Activated naive CD4-positive, alpha-beta T cell treated with anti-CD3 and anti-CD28 coated beads, Interleukin-2, amount 50 U/mL, for 72 hours (primary cell): ENCODE results near the gene ATRIP. TPM values are rescaled to one million over a fixed set of nuclear protein-coding genes. Genes with fewer than 3 reads are reported as not detected.
A peak's percentile ranks its signal among the peaks of the same experiment; 100 is the strongest.

Experiments used
- ATAC-seq, 2 donors: fragments of 150-1000 bp; cut with Tn5 transposase; 2 replicates each; pipeline ENCODE4 v1.10.0; 2021; ENCODE audit warnings: mild to moderate bottlenecking in 2 of 2, moderate library complexity in 2 of 2
- DNase-seq, 2 donors: peaks; one replicate each; pipeline ENCODE4 v3.0.0; 2021 to 2022; ENCODE audit warnings: low spot score in 2 of 2
- H3K27ac Mint-ChIP-seq, 2 donors: one replicate each; pipeline ENCODE4 v1.8.0; 2022; ENCODE audit warnings: mild to moderate bottlenecking in 2 of 2, mixed read lengths in 2 of 2
- H3K36me3 Mint-ChIP-seq, 2 donors: one replicate each; pipeline ENCODE4 v1.8.0; 2022; ENCODE audit warnings: mixed read lengths in 2 of 2
- H3K9me3 Mint-ChIP-seq, 2 donors: one replicate each; pipeline ENCODE4 v1.8.0; 2022; ENCODE audit warnings: mixed read lengths in 2 of 2
- total RNA-seq, 2 donors: library from RNA; stranded (reverse); gene quantifications; one replicate each; pipeline ENCODE4 v1.2.3, GENCODE V29; 2022

The ATRIP gene
- total RNA-seq, 2 donors from 2014 or later, result 10.1 to 15.9 TPM

- peak overlapping the region in 1 of 2 donors; percentile 24 for H3K27ac Mint-ChIP-seq
- H3K36me3 Mint-ChIP-seq, result no peaks in the 10 kb centered on the region
- ATAC-seq, result no peak
- DNase-seq, result peak in 1 of 2 donors; percentile 40
- H3K9me3 Mint-ChIP-seq, result no peaks in the 10 kb centered on the region
Measured at GRCh38 chr3:48406443-48407431, 39.8 kb upstream of the ATRIP start.

GRCh38 chr3:48407542-48408099, 38.9 kb upstream of the ATRIP start:
- H3K27ac Mint-ChIP-seq, result peak overlapping the region; percentile 24 to 32
- DNase-seq, result no peak
- H3K36me3 Mint-ChIP-seq, result no peaks in the 10 kb centered on the region

GRCh38 chr3:48408823-48409281, 37.7 kb upstream of the ATRIP start:
- Mint-ChIP-seq H3K9me3 (no peaks in the 10 kb centered on the region), H3K27ac (peak overlapping the region in 1 of 2 donors; percentile 2), H3K36me3 (no peaks in the 10 kb centered on the region)
- peak in 1 of 2 donors; percentile 37 for DNase-seq
- peak in 1 of 2 donors; percentile 35 for ATAC-seq

More at GRCh38 chr3:48407542-48408099, 38.9 kb upstream of the ATRIP start:
- H3K9me3 Mint-ChIP-seq, result no peaks in the 10 kb centered on the region
- no peak for ATAC-seq

GRCh38 chr3:48409291-48410201, 37.0 kb upstream of the ATRIP start:
- H3K36me3 Mint-ChIP-seq, result no peaks in the 10 kb centered on the region
- DNase-seq (peak in 1 of 2 donors; percentile 52), ATAC-seq (no peak)
- peak overlapping the region in 1 of 2 donors; percentile 36 for H3K27ac Mint-ChIP-seq
- no peaks in the 10 kb centered on the region for H3K9me3 Mint-ChIP-seq

DNA sequence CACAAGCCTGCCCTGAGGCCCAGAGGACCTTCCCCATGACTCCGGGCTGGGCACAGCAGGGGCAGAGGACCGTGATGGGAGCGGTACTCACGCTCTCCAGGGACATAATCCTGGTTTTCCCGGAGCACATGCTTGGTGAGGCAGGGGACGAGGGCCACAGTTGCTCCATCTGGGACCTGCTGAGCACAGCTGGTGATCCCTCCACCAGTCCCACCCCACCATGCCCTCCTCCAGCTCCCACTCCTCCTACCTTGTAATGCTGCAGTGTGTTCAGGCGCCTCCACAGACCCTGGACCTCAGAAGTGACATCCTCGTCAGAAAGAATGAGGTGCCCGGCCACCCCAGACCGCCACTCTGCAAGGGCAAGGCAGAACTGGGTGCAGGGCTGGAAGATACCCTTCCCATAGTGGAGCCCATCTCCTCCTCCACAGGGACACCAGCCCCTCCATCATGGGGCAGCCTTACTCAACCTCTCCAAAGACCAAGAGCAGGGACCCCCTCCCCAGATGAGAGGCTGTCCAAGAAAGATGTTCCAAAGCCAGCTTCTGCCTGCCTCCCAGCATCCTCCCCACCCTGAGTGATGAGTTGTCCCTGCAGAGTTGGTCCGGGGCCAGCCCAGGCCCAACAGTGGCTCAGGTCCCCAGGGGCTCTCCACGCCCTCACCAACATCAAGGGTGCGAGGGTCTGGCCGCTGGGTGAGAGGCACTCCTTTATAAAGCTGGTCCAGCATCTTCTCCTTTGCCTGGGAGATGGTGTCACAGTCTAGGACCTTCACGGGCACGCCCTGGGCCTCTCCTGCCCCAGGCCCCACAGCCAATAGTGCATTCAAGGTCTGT, 36.1 kb upstream of the ATRIP start:
- peak overlapping the region in 1 of 2 donors; percentile 36 for H3K27ac Mint-ChIP-seq
- H3K9me3 Mint-ChIP-seq, result no peaks in the 10 kb centered on the region
- DNase-seq (peak in 1 of 2 donors; percentile 48), ATAC-seq (no peak)
- no peaks in the 10 kb centered on the region for H3K36me3 Mint-ChIP-seq

- Mint-ChIP-seq H3K27ac (no peak overlapping the region), H3K36me3 (no peaks in the 10 kb centered on the region), H3K9me3 (no peaks in the 10 kb centered on the region)
- no peak for ATAC-seq
- DNase-seq, result no peak
Measured at GRCh38 chr3:48411041-48411588, 35.4 kb upstream of the ATRIP start.

DNA sequence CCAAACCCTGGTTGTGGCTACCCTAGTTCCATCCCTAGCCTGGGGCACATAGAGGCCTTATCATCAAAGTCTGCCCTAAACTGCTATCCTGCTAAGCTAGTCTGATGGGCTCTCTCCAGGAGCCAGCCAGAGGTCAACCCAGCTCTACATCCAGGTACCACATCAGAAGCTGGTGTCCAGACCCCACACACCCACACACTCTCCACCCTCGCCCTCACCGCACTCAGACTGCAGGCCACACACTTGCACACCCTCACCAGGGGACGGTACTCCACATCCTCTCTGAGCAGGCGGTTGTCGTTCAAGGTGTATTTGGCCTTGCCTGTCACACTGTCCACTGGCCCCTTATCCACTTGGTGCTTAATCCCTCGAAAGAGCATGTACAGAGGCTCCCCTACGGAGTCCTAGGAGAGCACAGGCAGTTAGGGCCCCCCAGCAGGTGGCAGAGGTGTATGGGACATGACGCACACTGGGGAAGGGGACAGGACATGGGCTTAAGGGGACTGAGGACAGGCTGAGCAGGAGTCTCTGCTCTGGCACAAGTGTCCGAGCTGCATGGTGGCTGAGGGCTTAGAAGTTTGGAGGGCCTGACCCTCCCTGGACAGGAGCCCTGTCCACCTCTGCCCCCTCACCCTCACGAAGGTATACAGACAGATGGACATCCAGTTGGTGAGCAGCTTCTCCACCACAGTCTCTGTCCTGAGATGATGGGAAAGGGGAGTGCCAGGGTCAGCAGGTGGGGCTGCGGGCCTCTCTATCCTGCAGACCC, 34.7 kb upstream of the ATRIP start:
- peak overlapping the region in 1 of 2 donors; percentile 47 for H3K27ac Mint-ChIP-seq
- H3K9me3 Mint-ChIP-seq, result no peaks in the 10 kb centered on the region
- DNase-seq (peak in 1 of 2 donors; percentile 42), ATAC-seq (no peak)
- H3K36me3 Mint-ChIP-seq, result no peaks in the 10 kb centered on the region

GRCh38 chr3:48412375-48413001, 34.0 kb upstream of the ATRIP start:
- Mint-ChIP-seq H3K9me3 (no peaks in the 10 kb centered on the region), H3K36me3 (no peaks in the 10 kb centered on the region), H3K27ac (peak overlapping the region in 1 of 2 donors; percentile 47)
- ATAC-seq (no peak), DNase-seq (no peak)

GRCh38 chr3:48413086-48413485, 33.5 kb upstream of the ATRIP start:
- no peaks in the 10 kb centered on the region for H3K9me3 Mint-ChIP-seq
- ATAC-seq, result no peak
- DNase-seq, result no peak
- H3K27ac Mint-ChIP-seq, result peak overlapping the region in 1 of 2 donors; percentile 47
- H3K36me3 Mint-ChIP-seq, result no peaks in the 10 kb centered on the region

DNA sequence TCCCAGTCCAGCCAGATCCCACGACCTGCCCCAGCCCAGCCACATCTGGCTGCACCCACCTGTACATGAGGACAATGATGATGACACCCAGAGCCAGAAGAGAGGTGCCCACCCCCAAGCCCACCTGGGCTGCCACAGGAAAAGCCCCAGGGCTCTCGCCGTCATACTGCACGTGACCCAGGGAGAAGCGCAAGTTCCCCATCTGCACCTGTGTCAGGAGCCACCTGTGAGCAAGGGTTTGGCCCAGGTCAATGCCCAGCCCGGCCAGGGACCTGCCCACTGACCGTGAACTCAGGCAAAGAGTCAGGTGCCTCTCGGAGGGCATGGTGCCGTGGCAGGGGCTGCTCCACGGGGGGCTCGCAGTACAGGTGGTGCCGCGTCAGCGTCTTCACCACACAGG, 32.9 kb upstream of the ATRIP start:
- Mint-ChIP-seq H3K9me3 (no peaks in the 10 kb centered on the region), H3K36me3 (no peaks in the 10 kb centered on the region), H3K27ac (no peak overlapping the region)
- no peak for ATAC-seq
- no peak for DNase-seq

GRCh38 chr3:48414376-48415250, 31.9 kb upstream of the ATRIP start:
- ATAC-seq, result no peak
- Mint-ChIP-seq H3K27ac (peak overlapping the region; percentile 15 to 55), H3K9me3 (no peaks in the 10 kb centered on the region), H3K36me3 (no peaks in the 10 kb centered on the region)
- no peak for DNase-seq

DNA sequence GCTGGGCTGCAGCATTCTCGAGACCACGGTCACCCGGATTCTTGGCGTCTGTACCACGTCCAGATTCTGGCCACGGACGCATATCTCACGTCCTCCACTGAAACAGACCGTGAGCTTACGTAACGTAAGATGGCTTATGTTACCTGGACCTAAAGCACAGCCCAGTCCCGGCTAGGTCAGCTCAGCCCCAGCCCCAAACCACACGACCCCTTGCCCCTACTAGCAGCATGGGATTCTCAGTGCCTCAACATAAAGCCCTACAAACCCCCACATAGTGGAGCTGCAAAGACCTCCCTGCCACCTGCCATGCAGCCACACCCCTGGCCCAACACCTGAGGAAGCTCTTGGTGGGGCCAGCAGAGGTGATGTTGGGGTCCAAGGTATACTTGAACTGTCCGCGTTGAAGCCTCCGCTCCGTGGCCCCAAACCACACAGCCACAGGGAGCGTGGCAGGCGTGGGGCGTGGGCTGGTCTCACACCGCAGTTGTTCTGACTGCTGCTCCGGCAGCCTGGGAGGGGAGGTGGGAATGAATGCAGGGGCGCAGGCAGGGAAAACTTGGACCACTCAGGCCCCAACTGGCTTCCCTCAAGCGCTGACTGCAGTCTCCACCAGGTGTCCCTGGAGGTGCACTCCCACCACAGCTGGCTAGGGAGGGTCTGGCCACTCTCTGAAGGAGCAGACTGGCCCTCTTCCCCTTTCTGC, 31.1 kb upstream of the ATRIP start:
- no peak overlapping the region for H3K27ac Mint-ChIP-seq
- no peaks in the 10 kb centered on the region for H3K9me3 Mint-ChIP-seq
- DNase-seq (no peak), ATAC-seq (no peak)
- H3K36me3 Mint-ChIP-seq, result no peaks in the 10 kb centered on the region

DNA sequence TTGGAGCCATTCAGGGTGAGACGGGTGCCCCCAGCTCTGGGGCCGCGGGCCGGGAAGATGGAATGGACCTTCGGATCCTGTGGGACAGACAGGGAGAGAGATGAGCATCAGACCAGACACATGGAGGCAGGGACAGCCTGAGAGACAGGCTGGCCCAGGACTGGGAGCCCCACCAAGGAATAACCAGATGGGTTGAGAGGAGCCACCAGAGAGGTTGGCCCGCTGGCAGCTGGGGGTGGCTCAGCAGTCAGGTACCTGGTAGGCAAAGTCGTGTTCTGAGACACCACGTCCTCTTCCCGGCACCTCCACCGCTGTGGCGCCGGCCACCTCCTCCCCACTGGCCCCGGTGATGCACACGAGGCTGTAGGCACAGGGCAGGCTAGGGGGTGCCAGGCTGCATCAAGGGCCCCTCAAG, 30.4 kb upstream of the ATRIP start:
- Mint-ChIP-seq H3K36me3 (no peaks in the 10 kb centered on the region), H3K9me3 (no peaks in the 10 kb centered on the region), H3K27ac (no peak overlapping the region)
- DNase-seq, result no peak
- ATAC-seq, result no peak
